ENCODE results near the gene CDC42EP2. TPM values are rescaled to one million over a fixed set of nuclear protein-coding genes. Genes with fewer than 3 reads are reported as not detected.

Gene CDC42EP2
- total RNA-seq: 10 to 100 TPM in 4 of 9 donors, 1 to 10 TPM in 5; 3.3 to 25.0 (median 8.9) TPM
- 10 to 100 TPM; 10.3 to 16.3 TPM for polyA plus RNA-seq
- long read RNA-seq, donor 1, transcript CDC42EP2-201 (2 exons, 2,023 nt): major isoform, 7 of 16 reads
- long read RNA-seq, donor 1, partial matches to known transcripts: 8 of 16 reads
- long read RNA-seq, donor 1, other reads (novel, unspliced or antisense): 1 of 16 reads
- long read RNA-seq, donor 2, transcript CDC42EP2-201 (2 exons, 2,023 nt): major isoform, 33 of 35 reads
- long read RNA-seq, donor 2, partial matches to known transcripts: 0 of 35 reads
- long read RNA-seq, donor 2, other reads (novel, unspliced or antisense): 2 of 35 reads
- long read RNA-seq, donor 3, transcript CDC42EP2-201 (2 exons, 2,023 nt): major isoform, 6 of 12 reads
- long read RNA-seq, donor 3, partial matches to known transcripts: 6 of 12 reads
- long read RNA-seq, donor 3, other reads (novel, unspliced or antisense): 0 of 12 reads

- Histone ChIP-seq H3K27ac (peak within 1 kb of the TSS; percentile 85 to 99 (median 94)), H3K9me3 (no peaks in the 10 kb centered on the region), H3K27me3 (no peaks in the 10 kb centered on the region), H3K4me1 (peaks cover 3 to 67% (median 43%) of the 10 kb centered on the region in 12 donors), H3K4me3 (peak within 1 kb of the TSS; percentile 80 to 99 (median 92)), H3K36me3 (peaks cover 0 to 6% (median 0%) of the 10 kb centered on the region in 9 donors)
- 0 to 1% (median 1%) methylated on average over 37 to 74 of the region's 74 CpGs for WGBS, 4 donors
- DNase-seq (peak; percentile 90 to 95 (median 92)), ATAC-seq (peak; percentile 70 to 95 (median 86))
- TF ChIP-seq POLR2A (IDR thresholded peaks at IDR 0.05) (peak; percentile 33 to 88), CTCF (IDR thresholded peaks at IDR 0.05) (peak in 2 of 12 donors; percentile 5 to 15)
- intact Hi-C loops (cut with DNase I): loop anchor here in 9 of 10 donors (1.0 to 2.0 kb wide), 6 partner anchors 16 to 40 kb away; no protein-coding TSS in a partner anchor
Measured at GRCh38 chr11:65314501-65315203, at the start of gene CDC42EP2. Gene CDC42EP2, plus strand, starts transcription at chr11:65314866. Its CDS starts 6,033 bp downstream, at chr11:65320899.

GRCh38 chr11:65266210-65266609 lies 48.5 kb upstream of the CDC42EP2 start:
- Histone ChIP-seq H3K4me1 (peaks cover 0 to 16% (median 9%) of the 10 kb centered on the region in 12 donors), H3K27ac (no peak overlapping the region), H3K9me3 (no peaks in the 10 kb centered on the region), H3K36me3 (peaks cover 0 to 53% (median 37%) of the 10 kb centered on the region in 9 donors), H3K27me3 (no peaks in the 10 kb centered on the region), H3K4me3 (no peak overlapping the region)
- no peak for ATAC-seq
- WGBS, 4 donors: 85 to 96% (median 91%) methylated on average over 2 of the region's 2 CpGs
- TF ChIP-seq POLR2A (IDR thresholded peaks at IDR 0.05) (no peak), CTCF (IDR thresholded peaks at IDR 0.05) (peak in 1 of 12 donors; percentile 33)
- no peak for DNase-seq
- intact Hi-C loops (cut with DNase I): no loop called here

GRCh38 chr11:65274735-65275682 lies 39.7 kb upstream of the CDC42EP2 start:
- no peak overlapping the region for H3K4me3 ChIP-seq
- no peaks in the 10 kb centered on the region for H3K9me3 ChIP-seq
- TF ChIP-seq POLR2A (IDR thresholded peaks at IDR 0.05) (no peak), CTCF (IDR thresholded peaks at IDR 0.05) (peak; percentile 62 to 89 (median 81))
- no peaks in the 10 kb centered on the region for H3K27me3 ChIP-seq
- 38 to 43% (median 41%) methylated on average over 6 of the region's 6 CpGs for WGBS, 4 donors
- ATAC-seq (peak; percentile 75 to 93 (median 89)), DNase-seq (peak; percentile 72 to 89 (median 81))
- peak overlapping the region in 10 of 12 donors; percentile 31 to 58 (median 51) for H3K27ac ChIP-seq
- peaks cover 0 to 28% (median 11%) of the 10 kb centered on the region in 12 donors for H3K4me1 ChIP-seq
- peaks cover 0 to 39% (median 14%) of the 10 kb centered on the region in 9 donors for H3K36me3 ChIP-seq
- intact Hi-C loops (cut with DNase I): loop anchor here in 9 of 10 donors (1.0 to 10.0 kb wide), 6 partner anchors 40 to 240 kb away; partner anchors contain the start of gene CDC42EP2 (in 1 of the 9)
